ENCODE measurements around the gene SMG6. TPM values are rescaled to one million over a fixed set of nuclear protein-coding genes. Genes with fewer than 3 reads are reported as not detected.
"Not testable (repeated sequence)": the region's sequence is repeated elsewhere in the genome, so short reads cannot be mapped to it uniquely, and the experiment has no call there.

The SMG6 gene
- total and polyA plus RNA-seq, 2 of the 13 experiments (the other 11 are each of a cell fraction or from before 2014, with no cell fraction given), result 4.6 to 14.6 TPM

DNA sequence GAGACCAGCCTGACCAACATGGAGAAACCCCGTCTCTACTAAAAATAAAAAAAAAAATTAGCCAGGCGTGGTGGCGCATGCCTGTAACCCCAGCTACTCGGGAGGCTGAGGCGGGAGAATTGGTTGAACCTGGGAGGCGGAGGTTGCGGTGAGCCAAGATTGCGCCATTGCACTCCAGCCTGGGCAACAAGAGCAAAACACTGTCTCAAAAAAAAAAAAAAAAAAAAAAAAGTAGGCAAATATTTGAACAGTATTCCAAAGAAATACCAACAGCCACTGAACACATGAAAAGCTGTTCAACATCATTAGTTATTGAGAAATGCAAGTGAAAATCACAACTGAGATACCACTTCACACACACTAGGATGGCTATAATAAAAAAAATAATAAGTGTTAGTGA lies 160.9 kb downstream of the SMG6 start (continued):
- TF ChIP-seq, protein P1, sequence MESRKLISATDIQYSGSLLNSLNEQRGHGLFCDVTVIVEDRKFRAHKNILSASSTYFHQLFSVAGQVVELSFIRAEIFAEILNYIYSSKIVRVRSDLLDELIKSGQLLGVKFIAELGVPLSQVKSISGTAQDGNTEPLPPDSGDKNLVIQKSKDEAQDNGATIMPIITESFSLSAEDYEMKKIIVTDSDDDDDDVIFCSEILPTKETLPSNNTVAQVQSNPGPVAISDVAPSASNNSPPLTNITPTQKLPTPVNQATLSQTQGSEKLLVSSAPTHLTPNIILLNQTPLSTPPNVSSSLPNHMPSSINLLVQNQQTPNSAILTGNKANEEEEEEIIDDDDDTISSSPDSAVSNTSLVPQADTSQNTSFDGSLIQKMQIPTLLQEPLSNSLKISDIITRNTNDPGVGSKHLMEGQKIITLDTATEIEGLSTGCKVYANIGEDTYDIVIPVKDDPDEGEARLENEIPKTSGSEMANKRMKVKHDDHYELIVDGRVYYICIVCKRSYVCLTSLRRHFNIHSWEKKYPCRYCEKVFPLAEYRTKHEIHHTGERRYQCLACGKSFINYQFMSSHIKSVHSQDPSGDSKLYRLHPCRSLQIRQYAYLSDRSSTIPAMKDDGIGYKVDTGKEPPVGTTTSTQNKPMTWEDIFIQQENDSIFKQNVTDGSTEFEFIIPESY (CRISPR knock-in tag; IDR thresholded peaks at IDR 0.05), result peak; percentile 99
- TF ChIP-seq SOX13, FOXA1 (IDR thresholded peaks at IDR 0.05): not testable (repeated sequence)
- TF ChIP-seq SOX13 (CRISPR knock-in tag; conservative IDR thresholded peaks at IDR 0.05 in 1 of 2, IDR thresholded peaks at IDR 0.05 in 1 of 2) (0 out of 4 replicates have a peak, but pooled peaks of 1 of the 2 experiments have one; percentile 13), ZBTB38 (CRISPR knock-in tag; IDR thresholded peaks at IDR 0.05) (peak; percentile 86), FOXA1 (CRISPR knock-in tag; IDR thresholded peaks at IDR 0.05) (0 out of 2 replicates have a peak, but pooled peaks have one; percentile 4), FOXK2 (IDR thresholded peaks at IDR 0.05) (0 out of 2 replicates have a peak, but pooled peaks have one; percentile 29), GFI1 (CRISPR knock-in tag; IDR thresholded peaks at IDR 0.05; ENCODE audit: borderline replicate concordance) (peak; percentile 44; the same call in 1 of the 2 replicates), SALL1 (CRISPR knock-in tag; IDR thresholded peaks at IDR 0.05) (peak; percentile 51; the same call in 1 of the 2 replicates)
- TF ChIP-seq, protein P2, sequence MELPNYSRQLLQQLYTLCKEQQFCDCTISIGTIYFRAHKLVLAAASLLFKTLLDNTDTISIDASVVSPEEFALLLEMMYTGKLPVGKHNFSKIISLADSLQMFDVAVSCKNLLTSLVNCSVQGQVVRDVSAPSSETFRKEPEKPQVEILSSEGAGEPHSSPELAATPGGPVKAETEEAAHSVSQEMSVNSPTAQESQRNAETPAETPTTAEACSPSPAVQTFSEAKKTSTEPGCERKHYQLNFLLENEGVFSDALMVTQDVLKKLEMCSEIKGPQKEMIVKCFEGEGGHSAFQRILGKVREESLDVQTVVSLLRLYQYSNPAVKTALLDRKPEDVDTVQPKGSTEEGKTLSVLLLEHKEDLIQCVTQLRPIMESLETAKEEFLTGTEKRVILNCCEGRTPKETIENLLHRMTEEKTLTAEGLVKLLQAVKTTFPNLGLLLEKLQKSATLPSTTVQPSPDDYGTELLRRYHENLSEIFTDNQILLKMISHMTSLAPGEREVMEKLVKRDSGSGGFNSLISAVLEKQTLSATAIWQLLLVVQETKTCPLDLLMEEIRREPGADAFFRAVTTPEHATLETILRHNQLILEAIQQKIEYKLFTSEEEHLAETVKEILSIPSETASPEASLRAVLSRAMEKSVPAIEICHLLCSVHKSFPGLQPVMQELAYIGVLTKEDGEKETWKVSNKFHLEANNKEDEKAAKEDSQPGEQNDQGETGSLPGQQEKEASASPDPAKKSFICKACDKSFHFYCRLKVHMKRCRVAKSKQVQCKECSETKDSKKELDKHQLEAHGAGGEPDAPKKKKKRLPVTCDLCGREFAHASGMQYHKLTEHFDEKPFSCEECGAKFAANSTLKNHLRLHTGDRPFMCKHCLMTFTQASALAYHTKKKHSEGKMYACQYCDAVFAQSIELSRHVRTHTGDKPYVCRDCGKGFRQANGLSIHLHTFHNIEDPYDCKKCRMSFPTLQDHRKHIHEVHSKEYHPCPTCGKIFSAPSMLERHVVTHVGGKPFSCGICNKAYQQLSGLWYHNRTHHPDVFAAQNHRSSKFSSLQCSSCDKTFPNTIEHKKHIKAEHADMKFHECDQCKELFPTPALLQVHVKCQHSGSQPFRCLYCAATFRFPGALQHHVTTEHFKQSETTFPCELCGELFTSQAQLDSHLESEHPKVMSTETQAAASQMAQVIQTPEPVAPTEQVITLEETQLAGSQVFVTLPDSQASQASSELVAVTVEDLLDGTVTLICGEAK (IDR thresholded peaks at IDR 0.05), result peak; percentile 59
- TF ChIP-seq, protein P2 (CRISPR knock-in tag; IDR thresholded peaks at IDR 0.05), result peak; percentile 81
- TF ChIP-seq, protein P3, sequence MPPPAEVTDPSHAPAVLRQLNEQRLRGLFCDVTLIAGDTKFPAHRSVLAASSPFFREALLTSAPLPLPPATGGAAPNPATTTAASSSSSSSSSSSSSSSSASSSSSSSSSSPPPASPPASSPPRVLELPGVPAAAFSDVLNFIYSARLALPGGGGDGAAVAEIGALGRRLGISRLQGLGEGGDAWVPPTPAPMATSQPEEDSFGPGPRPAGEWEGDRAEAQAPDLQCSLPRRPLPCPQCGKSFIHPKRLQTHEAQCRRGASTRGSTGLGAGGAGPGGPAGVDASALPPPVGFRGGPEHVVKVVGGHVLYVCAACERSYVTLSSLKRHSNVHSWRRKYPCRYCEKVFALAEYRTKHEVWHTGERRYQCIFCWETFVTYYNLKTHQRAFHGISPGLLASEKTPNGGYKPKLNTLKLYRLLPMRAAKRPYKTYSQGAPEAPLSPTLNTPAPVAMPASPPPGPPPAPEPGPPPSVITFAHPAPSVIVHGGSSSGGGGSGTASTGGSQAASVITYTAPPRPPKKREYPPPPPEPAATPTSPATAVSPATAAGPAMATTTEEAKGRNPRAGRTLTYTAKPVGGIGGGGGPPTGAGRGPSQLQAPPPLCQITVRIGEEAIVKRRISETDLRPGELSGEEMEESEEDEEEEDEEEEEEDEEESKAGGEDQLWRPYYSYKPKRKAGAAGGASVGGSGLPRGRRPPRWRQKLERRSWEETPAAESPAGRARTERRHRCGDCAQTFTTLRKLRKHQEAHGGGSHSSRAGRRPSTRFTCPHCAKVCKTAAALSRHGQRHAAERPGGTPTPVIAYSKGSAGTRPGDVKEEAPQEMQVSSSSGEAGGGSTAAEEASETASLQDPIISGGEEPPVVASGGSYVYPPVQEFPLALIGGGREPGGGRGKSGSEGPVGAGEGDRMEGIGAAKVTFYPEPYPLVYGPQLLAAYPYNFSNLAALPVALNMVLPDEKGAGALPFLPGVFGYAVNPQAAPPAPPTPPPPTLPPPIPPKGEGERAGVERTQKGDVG (CRISPR knock-in tag; IDR thresholded peaks at IDR 0.05; ENCODE audit: borderline replicate concordance), result 0 out of 2 replicates have a peak, but pooled peaks have one; percentile 42

Measured in HepG2 (cell line).